SHP77 (cell line): ENCODE measurements around the gene CNMD.

Experiments
- DNase-seq, 2 experiments: peaks; one replicate each; lab custom pipeline; 2025; lab: John Stamatoyannopoulos, UW

The CNMD gene

DNA sequence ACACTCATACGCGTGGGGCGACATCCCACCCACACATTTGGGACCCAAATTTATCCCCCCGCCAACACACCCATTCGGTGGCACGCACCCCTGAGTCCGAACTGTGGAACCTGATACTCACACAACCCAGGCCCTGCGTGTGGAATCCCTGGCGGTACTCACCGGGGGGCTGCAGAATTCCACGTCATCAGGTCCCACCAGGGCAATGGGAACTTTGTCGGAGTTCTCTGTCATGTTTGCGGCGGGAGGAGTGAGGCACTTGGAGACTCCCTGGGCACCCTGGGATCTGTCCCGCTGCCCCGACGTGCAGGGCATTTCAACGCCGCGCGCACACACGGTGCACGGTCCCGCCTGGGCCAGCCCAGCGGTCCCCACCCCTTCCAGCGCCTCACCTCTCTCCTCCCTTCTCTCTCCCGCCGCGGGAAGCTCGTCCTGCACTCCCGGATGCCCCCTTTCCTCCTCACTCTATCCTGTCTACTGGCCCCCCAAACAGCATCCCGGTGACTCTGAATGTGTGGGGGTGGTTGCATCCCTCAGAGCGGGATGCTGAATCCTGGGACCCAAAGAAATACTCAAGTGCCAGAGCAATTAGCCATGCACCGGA lies at the start of gene CNMD:
TSS of gene CNMD (minus strand) at position 353 of the 604 bp plus-strand sequence. CDS start at position 234, 119 bp downstream.
- no peak for DNase-seq

GRCh38 chr13:52788011-52788410 lies 48.4 kb upstream of the CNMD start:
- no peak for DNase-seq

DNA sequence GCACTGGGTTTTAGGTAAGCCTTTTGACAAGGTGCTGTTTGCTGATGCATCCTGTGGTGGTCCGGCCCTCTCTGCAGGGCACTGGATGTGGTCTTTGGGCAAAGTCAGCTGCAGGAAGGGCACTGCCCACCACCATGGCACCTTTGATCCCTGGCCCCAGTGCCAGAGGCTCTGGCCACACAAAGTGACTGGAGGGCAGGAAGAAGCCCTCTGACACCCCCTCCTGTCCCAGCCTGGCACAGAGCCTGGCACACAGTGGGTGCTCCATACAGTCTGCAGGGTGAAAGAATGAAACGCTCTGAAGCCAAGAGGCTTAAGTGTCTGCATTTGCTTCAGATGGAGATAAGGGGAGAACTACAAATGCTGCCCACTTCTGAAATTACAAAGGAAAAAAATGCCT lies 47.6 kb upstream of the CNMD start:
- DNase-seq, result no peak

- no peak for DNase-seq
Measured at GRCh38 chr13:52786766-52787165, 47.1 kb upstream of the CNMD start.

DNA sequence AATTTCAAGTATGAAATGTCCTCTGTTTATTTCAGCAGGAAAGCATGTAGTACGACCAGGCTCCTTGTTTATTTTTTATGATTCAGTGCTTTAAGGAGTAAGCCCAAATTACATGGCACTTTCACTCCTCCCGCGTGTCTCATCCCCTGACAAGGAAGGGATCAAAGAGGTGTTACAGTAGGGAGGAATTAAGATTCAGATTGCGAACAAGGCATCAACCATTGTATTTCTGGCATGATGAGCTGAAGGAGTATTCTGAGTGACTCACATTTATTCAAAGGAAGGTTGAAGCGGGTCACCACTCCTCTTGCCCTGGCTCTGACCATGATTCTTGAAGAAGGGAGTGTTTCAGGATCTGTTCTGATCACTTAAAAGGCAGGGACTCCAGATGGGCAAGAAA lies 46.1 kb upstream of the CNMD start:
- no peak for DNase-seq

- DNase-seq, result no peak
Measured at GRCh38 chr13:52784591-52785340, 45.1 kb upstream of the CNMD start.

DNA sequence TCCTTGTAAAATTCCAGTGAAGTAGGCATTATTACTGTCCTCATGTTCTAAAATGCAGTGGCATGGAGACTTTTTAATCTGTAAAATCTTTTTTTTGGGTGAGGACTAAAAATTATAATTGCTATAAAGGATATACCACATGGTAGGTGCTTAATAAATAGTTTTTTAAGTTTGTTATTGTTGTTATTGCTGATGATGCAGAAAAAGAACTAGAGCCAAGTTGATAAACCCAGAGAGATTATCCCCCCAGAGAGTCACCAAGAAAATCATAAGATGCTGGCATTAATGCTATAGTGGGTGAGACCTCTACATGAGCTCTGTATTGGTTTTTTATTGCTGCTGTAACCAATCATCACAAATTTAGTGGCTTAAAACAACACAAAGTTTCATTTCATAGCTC lies 44.3 kb upstream of the CNMD start:
- DNase-seq, result no peak

DNA sequence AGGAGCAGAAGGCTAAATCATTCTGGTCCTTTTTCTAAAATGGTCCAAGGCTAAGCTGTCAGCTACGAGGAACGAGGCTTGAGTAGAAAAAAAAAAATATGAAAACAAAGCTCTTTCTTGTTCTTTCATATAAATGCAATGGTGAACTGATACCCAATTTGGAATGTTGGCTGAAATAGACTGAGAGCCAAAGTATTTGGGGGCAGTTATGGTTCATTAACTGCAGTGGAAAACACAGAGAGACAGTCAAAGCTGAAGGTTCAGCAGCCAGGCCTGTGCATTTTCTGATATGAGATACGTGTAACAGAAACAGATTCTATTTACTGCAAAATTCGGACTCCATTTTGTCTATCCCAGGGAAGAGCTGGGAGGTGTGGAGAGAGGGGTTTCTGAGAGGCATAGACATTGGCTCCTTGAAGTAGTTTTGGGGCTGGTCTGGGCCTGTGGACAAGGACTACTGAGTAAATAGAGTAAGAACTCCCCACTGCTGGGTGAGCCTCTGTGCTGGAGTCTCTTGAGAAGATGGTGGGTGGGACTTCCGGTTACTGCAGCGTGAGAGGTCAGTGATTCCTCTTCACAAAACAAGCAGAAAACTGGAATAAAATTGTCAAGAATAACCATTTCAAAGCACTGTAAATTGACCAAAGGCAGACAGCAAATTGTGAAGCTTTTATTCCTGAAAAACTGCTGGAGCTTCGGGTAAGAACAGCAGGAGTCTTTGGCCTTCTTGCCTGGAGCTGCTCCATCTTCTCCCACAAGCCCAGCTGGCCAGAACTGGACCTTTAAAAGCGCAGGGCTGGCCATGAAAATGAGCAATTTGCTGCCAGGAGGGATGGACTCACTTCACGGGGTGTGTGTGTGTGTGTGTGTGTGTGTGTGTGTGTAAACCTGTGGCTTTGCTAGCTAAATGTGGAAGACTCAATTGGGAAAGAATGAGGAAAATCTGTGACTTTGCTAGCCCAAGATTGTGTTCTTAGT lies 43.1 kb upstream of the CNMD start:
- DNase-seq, result no peak

GRCh38 chr13:52780611-52781010 lies 41.0 kb upstream of the CNMD start:
- no peak for DNase-seq

- peak; percentile 9 to 15 for DNase-seq
Measured at GRCh38 chr13:52780092-52780491, 40.5 kb upstream of the CNMD start.

- DNase-seq, result no peak
Measured at GRCh38 chr13:52779103-52779502, 39.5 kb upstream of the CNMD start.

DNA sequence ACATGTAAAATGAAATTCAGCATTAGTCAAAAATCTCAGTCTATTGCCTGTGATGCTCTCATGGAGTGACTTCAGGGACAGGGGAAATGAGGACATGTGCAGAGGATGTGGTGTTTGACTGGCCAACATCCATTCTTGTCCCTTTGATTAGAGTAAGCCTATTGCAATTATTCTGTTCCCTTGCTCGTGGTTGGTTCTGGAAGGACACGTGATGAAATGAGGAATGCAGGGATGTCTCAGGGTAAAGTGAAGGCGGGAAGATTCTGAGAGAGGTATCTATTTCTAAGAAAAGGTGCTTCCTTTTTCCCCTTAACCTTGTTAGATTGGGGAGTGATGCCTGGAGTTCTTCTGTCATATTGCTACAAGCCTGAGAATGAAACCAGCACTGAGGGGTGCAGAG lies 37.1 kb upstream of the CNMD start:
- no peak for DNase-seq

GRCh38 chr13:52775511-52775910 lies 35.9 kb upstream of the CNMD start:
- no peak for DNase-seq

GRCh38 chr13:52767949-52768516 lies 28.4 kb upstream of the CNMD start:
- DNase-seq, result no peak

GRCh38 chr13:52765611-52766390 lies 26.2 kb upstream of the CNMD start:
- no peak for DNase-seq

GRCh38 chr13:52760077-52760476 lies 20.5 kb upstream of the CNMD start:
- peak in 1 of 2 experiments; percentile 46 for DNase-seq

DNA sequence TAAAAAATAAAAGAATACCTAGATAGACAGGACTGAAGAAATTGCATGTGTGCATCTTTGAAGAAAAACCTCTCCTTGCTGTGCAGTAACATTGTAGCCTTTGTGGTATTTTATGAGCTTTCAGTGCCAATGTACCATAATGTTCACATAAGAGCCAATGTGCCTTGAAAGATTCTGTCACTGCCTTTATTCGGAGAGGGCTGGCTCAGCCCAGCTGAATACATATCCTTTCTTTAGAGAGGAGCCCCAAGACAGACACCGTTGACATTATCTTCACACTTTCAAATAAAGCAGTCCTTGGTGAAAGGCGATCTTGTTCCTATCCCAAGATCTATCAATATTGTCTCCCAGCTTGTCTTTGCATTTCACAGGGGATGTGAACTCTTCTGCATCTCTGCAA lies 18.5 kb upstream of the CNMD start:
- DNase-seq, result no peak

- DNase-seq, result no peak
Measured at GRCh38 chr13:52751196-52751595, 11.6 kb upstream of the CNMD start.

- no peak for DNase-seq
Measured at GRCh38 chr13:52750713-52751112, 11.1 kb upstream of the CNMD start.

DNA sequence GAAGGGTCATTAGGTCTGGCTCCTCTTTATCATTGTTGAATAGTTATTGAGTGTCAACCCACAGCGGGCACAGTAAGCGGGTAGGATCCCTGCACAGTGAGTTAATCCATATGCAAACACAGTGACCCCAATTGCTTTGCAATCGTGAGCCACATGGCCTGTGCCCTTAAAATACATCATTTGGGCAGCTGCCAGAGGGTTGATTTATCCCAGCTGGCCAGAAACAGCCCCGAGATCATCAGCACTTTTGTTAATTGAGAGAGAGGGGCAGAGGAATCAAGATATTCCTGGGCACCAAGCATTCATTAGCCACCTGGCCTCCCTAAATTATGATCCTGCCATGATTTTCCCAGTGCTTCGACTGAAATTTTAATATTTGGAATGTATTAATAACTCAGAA lies 9.8 kb upstream of the CNMD start:
- DNase-seq, result peak; percentile 11 to 47

GRCh38 chr13:52746141-52746540 lies 6.5 kb upstream of the CNMD start:
- DNase-seq, result no peak
